CD4-positive, alpha-beta T cell (primary cell): Measurements from ENCODE around the gene CTNNA1. TPM values are rescaled to one million over a fixed set of nuclear protein-coding genes. Genes with fewer than 3 reads are reported as not detected.

Experiments
- ATAC-seq: fragments of 200-7000 bp; cut with Tn5 transposase; one replicate; pipeline ENCODE4 v1.10.0; 2022; ENCODE audit warnings: mild to moderate bottlenecking; ENCODE audit not compliant: poor library complexity
- CTCF ChIA-PET: fragments of 350-600 bp; sonication (Branson Sonifier 250); formaldehyde crosslinking; loops from one replicate; lab custom pipeline; 2021; ENCODE audit warnings: antibody characterized with exemption, inconsistent platforms; lab: Charles Lee
- POLR2A ChIA-PET: fragments of 350-600 bp; sonication (Branson Sonifier 250); formaldehyde crosslinking; loops from one replicate; lab custom pipeline; 2021; ENCODE audit warnings: antibody characterized with exemption, inconsistent platforms; lab: Charles Lee
- DNase-seq, 14 experiments: peaks; one replicate each; pipeline ENCODE4 v3.0.0-alpha.2; 2013 to 2020; ENCODE audit warnings: mixed read lengths in 2 of 14
- H3K27ac ChIP-seq, 2 donors: one replicate each; pipeline versions ENCODE4 v1.5.1 to v1.7.0; 2013; ENCODE audit warnings: low read length in 2 of 2, low read depth in 1 of 2, mild to moderate bottlenecking in 1 of 2
- H3K27me3 ChIP-seq, 2 experiments: 1 replicate in 1 of 2; 2 replicates in 1 of 2; pipeline versions ENCODE4 v1.6.1 to v1.7.0; 2013; ENCODE audit warnings: low read length in 2 of 2, control low read depth in 1 of 2, mild to moderate bottlenecking in 1 of 2, moderate library complexity in 1 of 2; ENCODE audit not compliant: insufficient read depth in 2 of 2, control insufficient read depth in 1 of 2
- H3K36me3 ChIP-seq: one replicate; pipeline ENCODE4 v1.6.1; 2013; ENCODE audit warnings: low read length, control low read depth; ENCODE audit not compliant: insufficient read depth
- H3K4me1 ChIP-seq: one replicate; pipeline ENCODE4 v1.6.1; 2013; ENCODE audit warnings: low read length, control low read depth; ENCODE audit not compliant: insufficient read depth
- H3K4me3 ChIP-seq: one replicate; pipeline ENCODE4 v1.5.1; 2013; ENCODE audit warnings: mild to moderate bottlenecking, low read length, moderate library complexity
- H3K9me3 ChIP-seq, 2 experiments: 1 replicate in 1 of 2; 2 replicates in 1 of 2; pipeline versions ENCODE4 v1.6.1 to v1.7.0; 2013; ENCODE audit warnings: low read length in 2 of 2, mild to moderate bottlenecking in 2 of 2, control low read depth in 1 of 2, moderate library complexity in 1 of 2; ENCODE audit not compliant: control insufficient read depth in 1 of 2, insufficient read depth in 1 of 2
- H3K27ac Mint-ChIP-seq: one replicate; pipeline ENCODE4 v1.8.0; 2020; ENCODE audit warnings: mixed read lengths
- H3K27me3 Mint-ChIP-seq: one replicate; pipeline ENCODE4 v1.8.0; 2021; ENCODE audit warnings: mixed read lengths
- H3K36me3 Mint-ChIP-seq: one replicate; pipeline ENCODE4 v1.8.0; 2021; ENCODE audit warnings: low read depth, mixed read lengths
- H3K4me1 Mint-ChIP-seq: one replicate; pipeline ENCODE4 v1.8.0; 2021; ENCODE audit warnings: low read depth, mixed read lengths
- H3K4me3 Mint-ChIP-seq: one replicate; pipeline ENCODE4 v1.8.0; 2020; ENCODE audit warnings: mild to moderate bottlenecking, mixed read lengths
- H3K9me3 Mint-ChIP-seq: one replicate; pipeline ENCODE4 v1.8.0; 2020; ENCODE audit warnings: mixed read lengths
- intact Hi-C, 2 experiments: fragments of 100-400 bp; cut with DNase I in 1 of 2; cut with micrococcal nuclease in 1 of 2; formaldehyde crosslinking; loops; one replicate each; pipeline versions ENCODE4 v1.15.1 to v1.9.0; 2023 to 2025; cut with DNase I, micrococcal nuclease
- total RNA-seq, 174 experiments: library from RNA in 2 of 174; stranded (reverse) in 2 of 174; gene quantifications; one replicate each; pipeline ENCODE4 v1.2.3 and lab custom pipeline; 2021 to 2026
- TF ChIP-seq, protein P1 (sequence below): fragments of 200-600 bp; IDR thresholded peaks from one replicate; pipeline ENCODE4 v1.8.0; 2022; ENCODE audit warnings: antibody characterized with exemption, mild to moderate bottlenecking

CTNNA1 gene
- total RNA-seq, 2 experiments from 2014 or later = 6.0 to 6.7 TPM

DNA sequence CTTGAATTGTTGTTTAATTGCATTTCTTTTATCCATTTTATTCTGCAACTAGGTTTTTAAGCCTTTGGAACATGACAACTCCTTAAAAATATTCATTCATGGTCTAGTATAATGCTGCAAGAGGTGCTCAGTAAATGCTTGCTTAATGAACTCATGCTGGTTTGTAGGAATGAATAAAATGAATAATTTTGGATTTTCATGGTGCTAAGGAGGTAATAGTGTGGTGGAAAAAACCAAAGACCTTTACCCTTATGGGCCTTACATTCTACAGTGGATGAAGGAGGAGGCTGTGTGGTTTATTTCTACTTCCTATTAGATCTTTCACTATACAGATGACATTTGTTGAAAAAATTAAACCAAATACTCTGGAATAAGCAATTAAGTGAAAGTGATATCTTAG, 78.5 kb downstream of the CTNNA1 start:
- TF ChIP-seq, protein P1, sequence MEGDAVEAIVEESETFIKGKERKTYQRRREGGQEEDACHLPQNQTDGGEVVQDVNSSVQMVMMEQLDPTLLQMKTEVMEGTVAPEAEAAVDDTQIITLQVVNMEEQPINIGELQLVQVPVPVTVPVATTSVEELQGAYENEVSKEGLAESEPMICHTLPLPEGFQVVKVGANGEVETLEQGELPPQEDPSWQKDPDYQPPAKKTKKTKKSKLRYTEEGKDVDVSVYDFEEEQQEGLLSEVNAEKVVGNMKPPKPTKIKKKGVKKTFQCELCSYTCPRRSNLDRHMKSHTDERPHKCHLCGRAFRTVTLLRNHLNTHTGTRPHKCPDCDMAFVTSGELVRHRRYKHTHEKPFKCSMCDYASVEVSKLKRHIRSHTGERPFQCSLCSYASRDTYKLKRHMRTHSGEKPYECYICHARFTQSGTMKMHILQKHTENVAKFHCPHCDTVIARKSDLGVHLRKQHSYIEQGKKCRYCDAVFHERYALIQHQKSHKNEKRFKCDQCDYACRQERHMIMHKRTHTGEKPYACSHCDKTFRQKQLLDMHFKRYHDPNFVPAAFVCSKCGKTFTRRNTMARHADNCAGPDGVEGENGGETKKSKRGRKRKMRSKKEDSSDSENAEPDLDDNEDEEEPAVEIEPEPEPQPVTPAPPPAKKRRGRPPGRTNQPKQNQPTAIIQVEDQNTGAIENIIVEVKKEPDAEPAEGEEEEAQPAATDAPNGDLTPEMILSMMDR = no peak
- H3K36me3 Mint-ChIP-seq = no peaks in the 10 kb centered on the region
- no peaks in the 10 kb centered on the region for H3K4me1 Mint-ChIP-seq
- no peaks in the 10 kb centered on the region for H3K27me3 Mint-ChIP-seq
- DNase-seq (no peak), ATAC-seq (no peak)
- Histone ChIP-seq H3K27me3 (no peaks in the 10 kb centered on the region), H3K4me3 (no peak overlapping the region), H3K9me3 (no peaks in the 10 kb centered on the region), H3K27ac (no peak overlapping the region), H3K36me3 (no peaks in the 10 kb centered on the region), H3K4me1 (no peaks in the 10 kb centered on the region)
- CTCF ChIA-PET = no interaction called here
- intact Hi-C loops = no loop called here
- no peak overlapping the region for H3K27ac Mint-ChIP-seq
- no peaks in the 10 kb centered on the region for H3K9me3 Mint-ChIP-seq
- POLR2A ChIA-PET = no interaction called here
- no peak overlapping the region for H3K4me3 Mint-ChIP-seq

DNA sequence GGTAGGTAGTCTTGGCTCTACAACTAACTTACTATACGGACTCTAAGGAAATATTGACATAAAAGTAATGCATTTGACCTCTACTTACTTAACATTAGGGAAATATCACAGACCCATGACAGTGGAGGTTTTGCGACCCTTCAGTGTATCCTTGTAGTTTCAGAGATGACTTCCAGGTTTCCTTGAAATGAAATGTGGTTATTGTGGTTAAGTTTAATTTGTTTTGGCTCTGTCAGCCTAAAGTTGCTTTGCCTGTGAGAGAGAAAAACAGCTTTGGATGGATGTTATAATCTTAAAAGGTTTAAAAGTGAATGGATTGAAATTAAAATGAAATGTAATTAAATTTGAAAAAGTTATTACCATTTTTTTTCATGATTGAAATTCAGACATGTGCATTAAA, 79.0 kb downstream of the CTNNA1 start:
- H3K9me3 ChIP-seq = no peaks in the 10 kb centered on the region
- H3K4me1 ChIP-seq = no peaks in the 10 kb centered on the region
- TF ChIP-seq, protein P1 = no peak
- ChIA-PET POLR2A (no interaction called here), CTCF (no interaction called here)
- ATAC-seq (no peak), DNase-seq (no peak)
- no peak overlapping the region for H3K4me3 ChIP-seq
- H3K27ac ChIP-seq = no peak overlapping the region
- no peaks in the 10 kb centered on the region for H3K27me3 ChIP-seq
- no peaks in the 10 kb centered on the region for H3K36me3 ChIP-seq
- Mint-ChIP-seq H3K4me3 (no peak overlapping the region), H3K36me3 (no peaks in the 10 kb centered on the region), H3K27ac (no peak overlapping the region), H3K9me3 (no peaks in the 10 kb centered on the region), H3K4me1 (no peaks in the 10 kb centered on the region), H3K27me3 (no peaks in the 10 kb centered on the region)
- intact Hi-C loops = no loop called here

DNA sequence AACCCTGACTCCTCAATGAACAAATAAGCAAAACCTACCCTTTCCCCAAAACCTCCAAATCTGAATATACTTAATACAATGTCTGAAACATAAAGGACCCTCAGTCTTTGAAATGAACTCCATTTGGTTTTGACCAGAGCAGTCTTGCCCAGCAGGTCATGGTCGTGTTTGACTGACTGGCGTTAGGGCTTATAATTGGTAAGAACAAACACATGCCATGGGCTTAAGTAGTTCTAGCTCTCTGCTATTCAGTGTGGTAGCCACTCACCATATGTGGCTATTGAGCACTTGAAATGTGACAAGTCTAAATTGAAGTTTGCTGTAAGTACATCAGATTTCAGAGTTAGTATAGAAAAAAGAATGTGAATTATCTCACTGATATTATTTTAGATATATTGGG, 79.9 kb downstream of the CTNNA1 start:
- H3K36me3 Mint-ChIP-seq = no peaks in the 10 kb centered on the region
- H3K27me3 Mint-ChIP-seq = no peaks in the 10 kb centered on the region
- no peaks in the 10 kb centered on the region for H3K9me3 Mint-ChIP-seq
- CTCF ChIA-PET = no interaction called here
- H3K4me1 ChIP-seq = no peaks in the 10 kb centered on the region
- POLR2A ChIA-PET = no interaction called here
- no peaks in the 10 kb centered on the region for H3K36me3 ChIP-seq
- H3K4me3 Mint-ChIP-seq = no peak overlapping the region
- intact Hi-C loops = no loop called here
- DNase-seq (no peak), ATAC-seq (no peak)
- H3K27ac Mint-ChIP-seq = no peak overlapping the region
- no peak overlapping the region for H3K27ac ChIP-seq
- no peaks in the 10 kb centered on the region for H3K4me1 Mint-ChIP-seq
- no peaks in the 10 kb centered on the region for H3K9me3 ChIP-seq
- H3K27me3 ChIP-seq = no peaks in the 10 kb centered on the region
- TF ChIP-seq, protein P1 = no peak
- H3K4me3 ChIP-seq = no peak overlapping the region
